ENCODE results near the gene CTNNAL1. TPM values are rescaled to one million over a fixed set of nuclear protein-coding genes. Genes with fewer than 3 reads are reported as not detected.

CTNNAL1 gene
- total RNA-seq (2022; extraction: Qiagen RNA extraction), result 44.7 to 57.0 TPM (median 53.3 TPM) in 5 replicates

GRCh38 chr9:109012876-109013678, at the start of gene CTNNAL1:
CTNNAL1 (minus strand) TSS chr9:109013499; CDS start chr9:109013442, 57 bp downstream.

GRCh38 chr9:108934323-108934893, 78.9 kb downstream of the CTNNAL1 start, which contains the start of gene ABITRAM:
ABITRAM (plus strand) TSS chr9:108934400; CDS start chr9:108934487, 87 bp downstream.

GRCh38 chr9:108933718-108934322, 79.5 kb downstream of the CTNNAL1 start, which contains the start of gene ELP1:
ELP1 (minus strand) TSS chr9:108934124; CDS start chr9:108931146, 2,978 bp downstream.

Other genes with a start within 250 kb of the CTNNAL1 start
- gene ACTL7B, start 157.5 kb downstream of the CTNNAL1 start, total RNA-seq (2022; extraction: Qiagen RNA extraction), result 0.03 to 0.07 TPM in 2 of 5 replicates, not detected in the others
- gene ACTL7A, start 151.2 kb downstream of the CTNNAL1 start, total RNA-seq (2022; extraction: Qiagen RNA extraction), result not detected in 5 replicates
- gene ELP1, start 79.4 kb downstream of the CTNNAL1 start, total RNA-seq (2022; extraction: Qiagen RNA extraction), result 19.1 to 23.3 TPM (median 19.7 TPM) in 5 replicates
- gene ABITRAM, start 79.1 kb downstream of the CTNNAL1 start, total RNA-seq (2022; extraction: Qiagen RNA extraction), result 20.1 to 25.4 TPM (median 22.2 TPM) in 5 replicates
- 42.3 to 65.6 TPM (median 55.9 TPM) in 5 replicates for gene TMEM245, start 106.4 kb upstream of the CTNNAL1 start, total RNA-seq (2022; extraction: Qiagen RNA extraction)
- gene FRRS1L, start 153.8 kb upstream of the CTNNAL1 start, total RNA-seq (2022; extraction: Qiagen RNA extraction), result 0.15 to 0.21 TPM (median 0.21 TPM) in 5 replicates

All from A549 treated with Hydrocortisone at 1 μM for 4 hours (cell line).